DOHH2 (cell line): Measurements from ENCODE around the gene RASGEF1B.

Experiments used
- CTCF ChIP-seq: fragments of 200-600 bp; sonication (generic); IDR thresholded peaks from one replicate; pipeline ENCODE4 v1.5.1; 2014; ENCODE audit warnings: antibody characterized with exemption, mild to moderate bottlenecking, low read depth, low read length; ENCODE audit not compliant: poor library complexity, severe bottlenecking
- EZH2phosphoT487 ChIP-seq: fragments of 200-600 bp; sonication (generic); IDR thresholded peaks from 2 replicates; pipeline ENCODE4 v1.6.1; 2017; ENCODE audit warnings: borderline replicate concordance, mild to moderate bottlenecking, antibody characterized with exemption, low read length, moderate library complexity, mixed read lengths

- no peak for TF ChIP-seq CTCF
- TF ChIP-seq EZH2phosphoT487, result no peak
These were observed 31.9 kb upstream of the RASGEF1B start for GRCh38 chr4:81503586-81503985.
